PC-3 (cell line): ENCODE results near the gene ZBTB21. TPM values are rescaled to one million over a fixed set of nuclear protein-coding genes. Genes with fewer than 3 reads are reported as not detected.

Experiments
- ATAC-seq: fragments of 200-7000 bp; cut with Tn5 transposase; 2 replicates; pipeline ENCODE4 v1.9.1; 2020; ENCODE audit warnings: mild to moderate bottlenecking, moderate library complexity
- BruUV-seq: library from RNA; stranded (reverse); fragments of 400-500 nt; replicated peaks from 2 replicates; lab custom pipeline; 2021; lab: Mats Ljungman, UMichigan
- CTCF ChIA-PET: fragments of 300-600 bp; sonication (Branson Sonifier 250); formaldehyde crosslinking; loops from one replicate; lab custom pipeline; 2022; ENCODE audit warnings: antibody characterized with exemption; lab: Charles Lee
- POLR2A ChIA-PET: fragments of 300-600 bp; sonication (Branson Sonifier 250); formaldehyde crosslinking; loops from one replicate; lab custom pipeline; 2022; ENCODE audit warnings: antibody characterized with exemption; ENCODE audit not compliant: unreplicated experiment; lab: Charles Lee
- DNase-seq: peaks from one replicate; pipeline ENCODE4 v3.0.0-alpha.2; 2015
- H2AFZ ChIP-seq: fragments of 300-600 bp; sonication (generic); 2 replicates; pipeline ENCODE4 v1.6.0; 2016; ENCODE audit warnings: antibody characterized with exemption, low read length
- H3F3A ChIP-seq: fragments of 300-600 bp; sonication (generic); one replicate; pipeline ENCODE4 v1.6.0; 2017; ENCODE audit warnings: antibody characterized with exemption, low read length, control low read depth, mild to moderate bottlenecking; ENCODE audit not compliant: unreplicated experiment
- H3K27ac ChIP-seq: fragments of 300-600 bp; sonication (generic); 2 replicates; pipeline ENCODE4 v1.5.1; 2016; ENCODE audit warnings: mild to moderate bottlenecking, low read length
- H3K27me3 ChIP-seq: fragments of 300-600 bp; sonication (generic); 2 replicates; pipeline ENCODE4 v1.6.1; 2016; ENCODE audit warnings: low read length, mixed read lengths
- H3K36me3 ChIP-seq: fragments of 300-600 bp; sonication (generic); 2 replicates; pipeline ENCODE4 v1.6.1; 2016; ENCODE audit warnings: low read depth, mixed run types, low read length, mixed read lengths
- H3K4me1 ChIP-seq: fragments of 300-600 bp; sonication (generic); 2 replicates; pipeline ENCODE4 v1.5.1; 2016; ENCODE audit warnings: low read length; ENCODE audit not compliant: insufficient read depth
- H3K4me2 ChIP-seq: fragments of 300-600 bp; sonication (generic); 2 replicates; pipeline ENCODE4 v1.6.0; 2016; ENCODE audit warnings: low read length
- H3K4me3 ChIP-seq: fragments of 300-600 bp; sonication (generic); 2 replicates; pipeline ENCODE4 v1.5.1; 2016; ENCODE audit warnings: mild to moderate bottlenecking, low read length, mixed read lengths
- H3K79me2 ChIP-seq: fragments of 300-600 bp; sonication (generic); 2 replicates; pipeline ENCODE4 v1.6.1; 2017; ENCODE audit warnings: low read length, mixed read lengths
- H3K9ac ChIP-seq: fragments of 300-600 bp; sonication (generic); 2 replicates; pipeline ENCODE4 v1.6.0; 2016; ENCODE audit warnings: mild to moderate bottlenecking, low read length
- H3K9me2 ChIP-seq: fragments of 300-600 bp; sonication (generic); replicated peaks from 2 replicates; pipeline ENCODE4 v1.6.1; 2016; ENCODE audit warnings: mixed run types, low read length, mixed read lengths
- H3K9me3 ChIP-seq: fragments of 300-600 bp; sonication (generic); 2 replicates; pipeline ENCODE4 v1.6.1; 2016; ENCODE audit warnings: low read length, mixed read lengths
- H4K20me1 ChIP-seq: fragments of 300-600 bp; sonication (generic); 2 replicates; pipeline ENCODE4 v1.6.1; 2016; ENCODE audit warnings: low read length, mixed read lengths
- EZH2 ChIP-seq: fragments of 300-600 bp; sonication (generic); IDR thresholded peaks from one replicate; pipeline ENCODE4 v1.6.1; 2017; ENCODE audit warnings: antibody characterized with exemption, mild to moderate bottlenecking, low read length; ENCODE audit not compliant: unreplicated experiment
- EZH2phosphoT487 ChIP-seq: fragments of 300-600 bp; sonication (generic); IDR thresholded peaks from 2 replicates; pipeline ENCODE4 v1.6.1; 2018; ENCODE audit warnings: mild to moderate bottlenecking, antibody characterized with exemption, low read length, borderline replicate concordance
- intact Hi-C: fragments of 100-400 bp; cut with micrococcal nuclease; formaldehyde crosslinking; loops from 2 replicates; pipeline ENCODE4 v1.9.0; 2023
- total RNA-seq: library from RNA; depleted of rRNA; stranded (reverse); fragments of >200 nt; gene quantifications from 2 replicates; pipeline ENCODE4 v1.2.3, GENCODE V29; 2014
- TF ChIP-seq, protein P1 (sequence below): fragments of 300-600 bp; sonication (generic); conservative IDR thresholded peaks from 2 replicates; pipeline ENCODE4 v1.5.1; 2017; ENCODE audit warnings: antibody characterized with exemption, low read depth, mild to moderate bottlenecking, low read length

The ZBTB21 gene
- total RNA-seq, 1 experiment from 2014 or later, result 8.1 TPM

DNA sequence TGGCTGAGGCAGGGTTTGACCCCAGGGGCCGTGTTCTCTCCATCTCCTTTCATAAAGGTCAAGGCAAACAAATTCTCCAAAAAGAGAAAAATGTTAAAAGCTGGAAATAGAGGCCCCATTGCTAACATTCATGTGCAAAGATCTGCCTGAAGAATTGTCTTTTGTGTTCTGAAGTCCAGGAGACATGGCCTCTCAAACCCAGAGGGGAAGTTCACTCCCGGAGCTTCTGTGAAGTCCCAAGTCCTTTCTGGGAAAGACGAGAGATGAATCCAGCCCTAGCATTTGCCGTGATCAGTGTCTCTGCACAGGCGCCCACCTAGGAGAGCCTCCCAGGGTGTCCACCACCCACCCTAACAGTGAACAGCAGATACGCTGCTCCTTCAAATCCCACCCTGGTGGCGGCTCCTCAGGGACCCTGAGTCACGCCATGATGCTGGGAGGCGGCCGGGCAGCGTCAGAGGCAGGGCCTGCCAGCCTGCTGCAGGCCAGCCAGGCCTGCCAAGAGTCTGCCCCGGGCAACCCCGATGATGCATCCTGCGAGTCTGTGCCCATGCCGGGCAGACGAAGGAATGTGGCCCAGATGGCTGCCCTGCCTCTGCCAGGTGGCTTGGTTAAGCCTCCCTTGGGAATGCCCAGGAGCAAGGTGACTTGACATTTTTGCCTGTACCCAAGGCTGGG lies 51.1 kb downstream of the ZBTB21 start:
- H3K4me1 ChIP-seq, result peaks cover 81% of the 10 kb centered on the region
- peak overlapping the region; percentile 94 for H3K9ac ChIP-seq
- BruUV-seq, result no TSS peak
- H3K79me2 ChIP-seq, result peaks cover 7% of the 10 kb centered on the region; the same call in 1 of the 2 replicates
- H3K9me3 ChIP-seq, result no peaks in the 10 kb centered on the region
- no peaks in the 10 kb centered on the region for H4K20me1 ChIP-seq
- H3F3A ChIP-seq, result peaks cover 14% of the 10 kb centered on the region
- ATAC-seq (peak; percentile 25), DNase-seq (peak; percentile 94)
- CTCF ChIA-PET, result no interaction called here
- no peaks in the 10 kb centered on the region for H3K9me2 ChIP-seq
- peak overlapping the region; percentile 28 for H3K4me2 ChIP-seq
- no peaks in the 10 kb centered on the region for H3K36me3 ChIP-seq
- peak overlapping the region; percentile 98 for H3K27ac ChIP-seq
- no peaks in the 10 kb centered on the region for H3K27me3 ChIP-seq
- intact Hi-C loops, result loop anchor here (1.0 to 5.0 kb wide), 3 partner anchors 7 to 138 kb away; no protein-coding TSS in a partner anchor
- TF ChIP-seq EZH2 (no peak), EZH2phosphoT487 (no peak)
- TF ChIP-seq, protein P1, sequence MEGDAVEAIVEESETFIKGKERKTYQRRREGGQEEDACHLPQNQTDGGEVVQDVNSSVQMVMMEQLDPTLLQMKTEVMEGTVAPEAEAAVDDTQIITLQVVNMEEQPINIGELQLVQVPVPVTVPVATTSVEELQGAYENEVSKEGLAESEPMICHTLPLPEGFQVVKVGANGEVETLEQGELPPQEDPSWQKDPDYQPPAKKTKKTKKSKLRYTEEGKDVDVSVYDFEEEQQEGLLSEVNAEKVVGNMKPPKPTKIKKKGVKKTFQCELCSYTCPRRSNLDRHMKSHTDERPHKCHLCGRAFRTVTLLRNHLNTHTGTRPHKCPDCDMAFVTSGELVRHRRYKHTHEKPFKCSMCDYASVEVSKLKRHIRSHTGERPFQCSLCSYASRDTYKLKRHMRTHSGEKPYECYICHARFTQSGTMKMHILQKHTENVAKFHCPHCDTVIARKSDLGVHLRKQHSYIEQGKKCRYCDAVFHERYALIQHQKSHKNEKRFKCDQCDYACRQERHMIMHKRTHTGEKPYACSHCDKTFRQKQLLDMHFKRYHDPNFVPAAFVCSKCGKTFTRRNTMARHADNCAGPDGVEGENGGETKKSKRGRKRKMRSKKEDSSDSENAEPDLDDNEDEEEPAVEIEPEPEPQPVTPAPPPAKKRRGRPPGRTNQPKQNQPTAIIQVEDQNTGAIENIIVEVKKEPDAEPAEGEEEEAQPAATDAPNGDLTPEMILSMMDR, result no peak
- no peak overlapping the region for H2AFZ ChIP-seq
- no peak overlapping the region for H3K4me3 ChIP-seq
- POLR2A ChIA-PET, result no interaction called here

DNA sequence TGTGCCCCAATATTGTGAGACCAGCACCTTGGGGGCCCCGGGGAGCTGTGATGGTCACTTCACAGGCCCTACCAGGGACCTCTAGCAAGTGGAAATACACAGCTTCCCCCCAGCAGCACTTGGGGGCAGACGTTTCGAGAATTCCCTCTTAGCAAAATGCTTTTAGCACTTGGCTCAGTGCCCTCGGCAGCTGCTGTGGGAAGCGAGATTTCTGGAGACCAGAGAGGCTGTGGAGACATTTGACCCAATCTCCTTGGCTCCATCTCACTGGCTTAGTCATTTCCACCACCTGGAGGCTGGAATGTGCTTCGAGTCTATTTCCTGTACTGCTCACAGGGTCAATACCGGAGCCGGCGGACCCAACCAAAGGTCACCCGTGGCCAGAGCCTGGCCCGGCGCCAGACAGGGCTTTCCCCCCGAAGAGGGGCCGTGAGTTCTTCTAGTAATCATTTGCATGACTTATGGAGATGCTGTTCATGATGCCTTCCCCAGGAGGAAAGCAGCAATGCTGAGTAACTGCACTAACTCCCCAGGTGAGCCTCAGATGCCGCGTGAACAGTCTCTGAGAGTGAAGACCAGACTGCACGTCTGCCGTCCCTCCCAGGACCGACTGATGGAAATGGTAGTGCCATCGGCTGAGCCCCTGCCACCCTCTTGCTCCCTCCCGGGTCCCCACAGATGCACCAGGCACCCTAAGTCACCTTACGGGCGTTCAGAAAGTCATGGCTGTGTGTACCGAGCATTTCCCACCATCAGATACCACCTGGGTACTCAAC lies 52.0 kb downstream of the ZBTB21 start:
- Histone ChIP-seq H3K9me2 (no peaks in the 10 kb centered on the region), H3K9ac (peak overlapping the region; percentile 94), H3K79me2 (peaks cover 11% of the 10 kb centered on the region), H4K20me1 (peaks cover under 1% of the 10 kb centered on the region; the same call in 1 of the 2 replicates), H3F3A (peaks cover 14% of the 10 kb centered on the region), H3K27me3 (no peaks in the 10 kb centered on the region), H3K4me3 (peak overlapping the region; percentile 38), H3K27ac (peak overlapping the region; percentile 98), H2AFZ (no peak overlapping the region), H3K9me3 (no peaks in the 10 kb centered on the region), H3K4me2 (peak overlapping the region; percentile 69), H3K4me1 (peaks cover 79% of the 10 kb centered on the region), H3K36me3 (no peaks in the 10 kb centered on the region)
- no peak for TF ChIP-seq EZH2phosphoT487
- TF ChIP-seq, protein P1, result peak; percentile 33; the same call in 1 of the 2 replicates
- ChIA-PET CTCF (interaction anchor here (0.6 to 1.4 kb wide), 2 partner anchors 25 to 159 kb away, joined by 3 to 4 read pairs; no protein-coding TSS in a partner anchor), POLR2A (no interaction called here)
- DNase-seq (peak; percentile 99), ATAC-seq (peak; percentile 42)
- no TSS peak for BruUV-seq
- intact Hi-C loops, result loop anchor here (1.0 to 5.0 kb wide), 3 partner anchors 8 to 139 kb away; no protein-coding TSS in a partner anchor
